K562 (cell line): ENCODE measurements around the gene CFAP300. TPM values are rescaled to one million over a fixed set of nuclear protein-coding genes. Genes with fewer than 3 reads are reported as not detected.

Experiments
- ATAC-seq: fragments of 200-7000 bp; cut with Tn5 transposase; 3 replicates; pipeline ENCODE4 v1.9.1; 2020; ENCODE audit warnings: moderate library complexity
- BruUV-seq: library from RNA; stranded (reverse); fragments of 400-500 nt; replicated peaks from 2 replicates; lab custom pipeline; 2021; lab: Mats Ljungman, UMichigan
- CTCF ChIA-PET: fragments of 300-600 bp; formaldehyde crosslinking; extraction: SDS; loops from one replicate; lab custom pipeline; 2021; ENCODE audit warnings: low intra/inter-chr PET ratio; lab: Yijun Ruan, JAX
- POLR2A ChIA-PET: fragments of 300-600, 350-650 bp; sonication (Branson Sonifier 250); formaldehyde crosslinking; extraction: SDS; loops from one replicate; lab custom pipeline; 2021; ENCODE audit warnings: antibody characterized with exemption, inconsistent platforms; lab: Yijun Ruan, JAX
- DNase-seq, 4 experiments: peaks; one replicate each; pipeline versions ENCODE4 v3.0.0 to v3.0.0-alpha.2; 2011 to 2018; ENCODE audit warnings: low spot score in 3 of 4, mixed read lengths in 3 of 4; ENCODE audit errors: extremely low read depth in 1 of 4
- FAIRE-seq: peaks from 2 replicates; lab custom pipeline; 2011; peaks lifted over from hg19 to GRCh38; lab: Jason Lieb, UNC
- H2AFZ ChIP-seq: 2 replicates; pipeline ENCODE4 v1.6.0; 2011; ENCODE audit warnings: low read depth, low read length, control low read depth, inconsistent platforms
- H3K27ac ChIP-seq: fragments of 200-600 bp; 3 replicates; pipeline ENCODE4 v1.8.0; 2011; ENCODE audit warnings: low read depth, mild to moderate bottlenecking, control low read depth, inconsistent platforms, low read length, moderate library complexity, mixed read lengths; ENCODE audit errors: extremely low read depth
- H3K27me3 ChIP-seq, 2 experiments: fragments of 300-600 bp in 1 of 2; 2 replicates in 1 of 2; 3 replicates in 1 of 2; pipeline versions ENCODE4 v1.6.0 to v1.8.0; 2011; ENCODE audit warnings: inconsistent platforms in 2 of 2, low read length in 2 of 2, mild to moderate bottlenecking in 1 of 2, mixed read lengths in 1 of 2, moderate library complexity in 1 of 2; ENCODE audit not compliant: control insufficient read depth in 2 of 2, insufficient read depth in 2 of 2
- H3K36me3 ChIP-seq: fragments of 300-600 bp; 3 replicates; pipeline ENCODE4 v1.8.0; 2011; ENCODE audit warnings: mild to moderate bottlenecking, low read length, inconsistent platforms; ENCODE audit not compliant: control insufficient read depth, insufficient read depth
- H3K4me1 ChIP-seq, 2 experiments: fragments of 200-600 bp in 1 of 2; replicated peaks in 1 of 2; 2 replicates in 1 of 2; 3 replicates in 1 of 2; pipeline versions ENCODE4 v1.5.1 to v1.8.0; 2011; ENCODE audit warnings: inconsistent platforms in 2 of 2, low read length in 2 of 2, mild to moderate bottlenecking in 1 of 2, mixed read lengths in 1 of 2, moderate library complexity in 1 of 2; ENCODE audit not compliant: control insufficient read depth in 2 of 2, insufficient read depth in 2 of 2
- H3K4me2 ChIP-seq: 2 replicates; pipeline ENCODE4 v1.6.1; 2011; ENCODE audit warnings: low read length, control low read depth, inconsistent platforms, mixed read lengths; ENCODE audit not compliant: insufficient read depth
- H3K4me3 ChIP-seq: fragments of 200-600 bp; sonication (generic), shearing (Covaris generic); 2 replicates; pipeline ENCODE4 v1.5.1; 2016; ENCODE audit warnings: control low read depth, inconsistent platforms
- H3K79me2 ChIP-seq: fragments of 200-600 bp; 3 replicates; pipeline ENCODE4 v1.8.0; 2011; ENCODE audit warnings: low read length, inconsistent platforms; ENCODE audit not compliant: control insufficient read depth, insufficient read depth
- H3K9ac ChIP-seq, 2 experiments: 2 replicates each; pipeline versions ENCODE4 v1.6.0 to v1.6.1; 2011; ENCODE audit warnings: low read depth in 2 of 2, low read length in 2 of 2, control low read depth in 1 of 2, inconsistent platforms in 1 of 2, mild to moderate bottlenecking in 1 of 2, mixed read lengths in 1 of 2; ENCODE audit not compliant: insufficient read depth in 1 of 2
- H3K9me1 ChIP-seq: one replicate; pipeline ENCODE4 v1.6.0; 2011; ENCODE audit warnings: inconsistent platforms, mild to moderate bottlenecking, low read length, moderate library complexity; ENCODE audit not compliant: control insufficient read depth, insufficient read depth
- H3K9me3 ChIP-seq: replicated peaks from 2 replicates; pipeline ENCODE4 v1.5.1; 2011; ENCODE audit warnings: low read depth, low read length, inconsistent platforms; ENCODE audit not compliant: control insufficient read depth, insufficient read depth
- H4K20me1 ChIP-seq: replicated peaks from 2 replicates; pipeline ENCODE4 v1.6.1; 2011; ENCODE audit warnings: low read length, inconsistent platforms, mixed read lengths; ENCODE audit not compliant: control insufficient read depth, insufficient read depth
- CTCF ChIP-seq, 3 experiments: IDR thresholded peaks in 2 of 3; conservative IDR thresholded peaks in 1 of 3; 2 replicates each; pipeline ENCODE4 v1.5.1; 2011 to 2012; ENCODE audit warnings: low read length in 3 of 3, mild to moderate bottlenecking in 3 of 3, control low read depth in 2 of 3, improper control_type of control experiment in 1 of 3, inconsistent platforms in 1 of 3, low read depth in 1 of 3, mixed read lengths in 1 of 3, moderate library complexity in 1 of 3; ENCODE audit not compliant: insufficient read depth in 2 of 3
- HNRNPLL ChIP-seq: fragments of 200-400 bp; formaldehyde crosslinking; IDR thresholded peaks from 2 replicates; pipeline ENCODE4 v1.6.1; 2017; ENCODE audit warnings: low read length, low read depth, mild to moderate bottlenecking; ENCODE audit not compliant: poor library complexity, severe bottlenecking
- SMC3 ChIP-seq: conservative IDR thresholded peaks from 2 replicates; pipeline ENCODE4 v1.6.1; 2011; ENCODE audit warnings: low read depth, low read length, improper control_type of control experiment; ENCODE audit not compliant: insufficient read depth
- ZHX1 ChIP-seq: fragments of 150-350 bp; conservative IDR thresholded peaks from 2 replicates; pipeline ENCODE4 v1.6.1; 2014; ENCODE audit warnings: low read length
- ZNF174 ChIP-seq: fragments of 250-450 bp; sonication (Bioruptor Pico); IDR thresholded peaks from 2 replicates; pipeline ENCODE4 v1.4.0; 2020; ENCODE audit warnings: mild to moderate bottlenecking
- ZNF274 ChIP-seq: IDR thresholded peaks from 2 replicates; pipeline ENCODE4 v1.6.1; 2011; ENCODE audit warnings: low read depth, mild to moderate bottlenecking, low read length, moderate library complexity, borderline replicate concordance
- ZNF740 ChIP-seq, 3 experiments: fragments of 200-800 bp in 1 of 3; sonication (Bioruptor generic) in 1 of 3; sonication (generic) in 1 of 3; formaldehyde crosslinking in 1 of 3; IDR thresholded peaks; 2 replicates each; pipeline versions ENCODE4 v1.6.1 to v1.8.0; 2016 to 2022; ENCODE audit warnings: mild to moderate bottlenecking in 2 of 3, missing compliant biosample characterization in 2 of 3, missing genetic modification characterization in 2 of 3, missing genetic modification reagents in 1 of 3
- WGBS: fragments of 100-300 bp; shearing (Covaris generic); methylation state at CpG from one replicate; pipeline ENCODE4 v1.1.6; 2016; ENCODE audit warnings: low coverage, mixed read lengths; ENCODE audit not compliant: insufficient coverage; ENCODE audit errors: missing lambda C conversion rate; 5-methylcytosine and 5-hydroxymethylcytosine counted together
- in situ Hi-C: fragments of 300-500 bp; cut with MboI; formaldehyde crosslinking; loops from 4 replicates; pipeline ENCODE4 v1.15.0; 2018; ENCODE audit warnings: inconsistent platforms, mixed read lengths
- intact Hi-C: fragments of 100-400 bp; cut with micrococcal nuclease; formaldehyde crosslinking; loops from 2 replicates; pipeline ENCODE4 v1.14.2; 2022
- polyA plus RNA-seq, 8 experiments: library from polyadenylated mRNA; depleted of rRNA in 4 of 8; stranded (reverse) in 5 of 8; unstranded in 3 of 8; fragments of >200 nt; fragmentation: Nextera tagmentation in 2 of 8; fragmentation: Illumina TruSeq in 1 of 8; extraction: Ambion mirVana in 2 of 8; extraction: Trizol in 1 of 8; gene quantifications; 2 replicates each; pipeline versions ENCODE4 v1.2.1 to v1.2.3, GENCODE V29; 2011 to 2014; ENCODE audit warnings: inconsistent platforms in 1 of 8, missing spikeins in 1 of 8
- total RNA-seq, 7 experiments: library from RNA; depleted of rRNA in 6 of 7; stranded (reverse); fragments of >200 nt in 6 of 7; fragmentation: Illumina TruSeq in 2 of 7; extraction: Trizol in 2 of 7; gene quantifications; 2 replicates each; pipeline versions ENCODE4 v1.2.1 to v1.2.3, GENCODE V29; 2011 to 2021; ENCODE audit warnings: low replicate concordance in 1 of 7

The CFAP300 gene
- total and polyA plus RNA-seq, 9 of the 15 experiments (the other 6 are each of a cell fraction or from before 2014, with no cell fraction given): not detected

- FAIRE-seq (no peak), ATAC-seq (no peak), DNase-seq (no peak)
- Histone ChIP-seq H3K9me3 (no peaks in the 10 kb centered on the region), H3K9me1 (no peaks in the 10 kb centered on the region), H3K27me3 (no peaks in the 10 kb centered on the region), H3K9ac (no peak overlapping the region), H4K20me1 (no peaks in the 10 kb centered on the region), H3K79me2 (no peaks in the 10 kb centered on the region), H3K4me2 (no peak overlapping the region), H3K4me3 (no peak overlapping the region), H3K36me3 (no peaks in the 10 kb centered on the region), H3K4me1 (no peaks in the 10 kb centered on the region; a peak in 1 of 5 replicates), H3K27ac (no peak overlapping the region), H2AFZ (no peak overlapping the region)
- ChIA-PET POLR2A (no interaction called here), CTCF (no interaction called here)
- BruUV-seq: no TSS peak
- intact Hi-C loops (no loop called here), in situ Hi-C loops (no loop called here)
- 0% methylated on average over 4 of the region's 4 CpGs for WGBS
- TF ChIP-seq ZNF740 (CRISPR knock-in tag; IDR thresholded peaks at IDR 0.05): no peak
- no peak for TF ChIP-seq ZNF740 (tag; IDR thresholded peaks at IDR 0.05)
- no peak for TF ChIP-seq SMC3
- TF ChIP-seq HNRNPLL: no peak
- TF ChIP-seq ZNF174 (CRISPR knock-in tag): no peak
- no peak for TF ChIP-seq CTCF (IDR thresholded peaks at IDR 0.05 in 2 of 3, conservative IDR thresholded peaks at IDR 0.05 in 1 of 3; ENCODE audit: insufficient read depth in 2 of 3, low read depth in 1 of 3, low read length in 3 of 3)
- TF ChIP-seq ZNF274: no peak
- TF ChIP-seq ZHX1: no peak
Observed at GRCh38 chr11:102119997-102120396, 72.8 kb downstream of the CFAP300 start.
